GM21825 (cell line): ENCODE measurements around the gene AGBL4.

Experiments used
- ATAC-seq: cut with Tn5 transposase; IDR thresholded peaks from one replicate; pipeline ENCODE4 v1.9.1; 2021; ENCODE audit warnings: mild to moderate bottlenecking, moderate library complexity; ENCODE audit not compliant: unreplicated experiment

AGBL4 gene

DNA sequence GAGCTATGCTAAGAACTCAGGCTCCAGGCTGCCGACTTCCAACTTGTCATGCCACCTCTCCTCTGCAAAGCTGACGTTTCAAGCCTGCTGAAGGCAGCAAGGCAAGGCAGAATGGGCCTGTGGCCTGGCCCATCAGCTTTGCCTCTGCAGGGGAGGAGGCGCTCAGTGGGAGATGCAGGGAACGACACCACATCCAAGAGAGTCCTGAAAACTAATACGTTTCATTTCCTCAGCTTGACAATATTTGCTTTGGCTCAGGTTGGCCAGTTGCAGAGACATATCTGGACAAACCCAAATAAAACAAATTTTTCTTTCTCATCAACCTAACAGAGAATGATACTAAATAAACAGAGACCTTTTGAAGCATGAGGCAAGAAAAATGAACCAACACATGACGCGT is 1282.4 kb downstream of the AGBL4 start:
- no peak for ATAC-seq

DNA sequence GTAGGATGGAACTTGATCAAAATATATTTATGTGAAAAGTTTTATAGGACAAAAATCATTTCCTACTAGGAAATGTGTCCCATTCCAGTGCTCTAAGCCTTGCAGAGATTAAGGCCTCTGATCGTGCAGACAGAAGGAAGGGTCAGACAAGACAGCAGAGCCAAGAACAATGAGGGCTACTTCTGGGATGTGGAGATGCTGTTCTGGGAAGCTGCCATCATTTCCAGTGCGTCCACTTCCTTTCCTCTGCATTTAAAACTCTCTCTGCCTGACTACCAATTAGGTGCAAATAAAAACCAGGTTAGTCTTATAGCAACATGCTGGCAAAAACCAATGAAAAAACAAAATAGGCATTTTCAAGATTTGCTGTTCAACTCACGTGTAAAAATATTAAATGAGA is 1283.1 kb downstream of the AGBL4 start:
- ATAC-seq: no peak

DNA sequence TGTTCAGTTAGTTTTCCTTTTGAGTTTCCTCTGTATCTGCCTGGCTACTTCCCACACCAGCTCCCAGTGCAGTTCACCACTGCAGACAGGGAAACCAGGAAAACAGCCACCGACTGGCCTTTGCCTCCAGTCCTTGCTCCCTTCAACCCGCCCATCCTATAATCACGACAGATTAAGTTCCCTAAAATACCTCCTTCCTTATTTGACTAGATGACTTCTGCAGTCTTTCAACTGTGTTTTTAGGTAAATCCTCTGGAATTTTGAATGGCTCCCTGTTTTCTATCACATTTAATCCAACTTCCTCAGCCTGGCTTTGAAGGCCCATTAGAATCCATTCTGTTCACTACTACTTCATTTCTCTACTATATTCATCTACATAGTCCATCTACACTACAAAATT is 1284.7 kb downstream of the AGBL4 start:
- ATAC-seq: no peak

DNA sequence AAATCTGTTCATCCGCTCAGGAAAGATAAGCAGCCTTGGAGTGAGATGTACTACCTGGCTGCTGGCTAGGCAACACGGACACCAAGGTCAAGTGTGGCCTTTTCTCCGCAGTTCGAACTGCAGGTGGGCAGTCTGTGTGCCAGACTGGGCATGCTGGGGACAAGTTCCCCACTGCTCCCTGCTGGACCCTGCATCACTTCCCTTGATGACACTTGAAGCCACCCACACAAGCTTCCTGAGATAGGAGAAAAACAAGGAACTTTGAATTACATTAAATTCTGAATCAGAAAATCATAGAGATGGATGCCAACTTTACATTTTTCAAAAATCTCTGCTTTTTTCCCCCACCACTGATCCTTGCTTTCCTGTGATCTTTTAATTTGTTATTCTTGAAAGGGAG is 1285.4 kb downstream of the AGBL4 start:
- no peak for ATAC-seq

DNA sequence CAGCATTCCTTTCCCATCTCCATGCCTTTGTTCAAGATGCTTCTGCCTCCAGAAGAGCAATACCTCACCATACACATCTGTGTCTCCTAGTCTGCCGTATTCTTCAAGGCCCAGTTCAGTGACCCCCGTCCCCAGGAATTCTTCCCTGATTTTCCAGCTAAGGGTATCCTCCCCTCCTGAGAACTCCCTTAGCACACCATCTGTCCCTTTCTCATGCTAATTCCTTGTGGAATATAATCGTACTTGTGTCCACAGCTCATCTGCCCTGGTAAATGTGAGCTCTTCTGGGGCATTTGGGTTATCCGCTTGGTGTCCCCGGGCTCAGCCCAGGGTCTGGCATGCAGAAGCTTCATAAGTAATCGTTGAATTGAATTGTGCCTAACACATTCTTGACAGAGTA is 1288.0 kb downstream of the AGBL4 start:
- ATAC-seq: no peak

DNA sequence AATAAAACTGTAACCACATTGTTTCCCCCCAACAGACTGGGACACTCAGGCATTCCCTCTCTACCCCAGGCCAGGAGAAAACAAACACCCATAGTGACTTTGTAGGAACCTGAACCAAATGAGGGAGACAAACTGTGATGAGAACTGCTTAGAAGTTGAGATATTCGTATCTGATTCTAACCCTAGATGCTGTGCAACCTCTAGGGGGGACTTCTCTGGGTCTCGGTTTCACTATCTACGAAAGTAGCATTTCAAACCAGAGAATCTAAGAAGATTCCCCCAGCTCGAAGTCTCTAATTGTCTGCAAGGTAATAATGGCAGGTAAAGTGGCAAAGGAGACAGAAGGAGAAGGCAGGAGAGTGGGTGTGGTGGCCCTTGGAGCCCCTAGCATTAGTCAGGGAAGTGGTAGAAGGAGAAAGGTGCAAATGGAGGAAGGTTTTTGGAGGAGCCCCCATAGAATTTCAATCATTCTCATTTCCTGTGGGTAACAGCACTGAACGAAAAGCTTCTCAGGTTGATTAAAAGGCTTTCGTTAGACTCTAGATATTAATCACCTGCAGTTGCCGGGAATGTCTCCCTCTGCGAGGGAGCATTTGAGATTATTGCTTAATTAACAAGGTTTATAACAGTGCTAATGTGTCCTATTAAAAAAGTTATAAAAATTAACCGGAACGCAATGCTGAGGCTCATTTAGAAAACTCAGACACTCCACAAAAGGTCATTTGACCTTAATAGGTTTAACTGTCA is 1293.4 kb downstream of the AGBL4 start:
- ATAC-seq: no peak

DNA sequence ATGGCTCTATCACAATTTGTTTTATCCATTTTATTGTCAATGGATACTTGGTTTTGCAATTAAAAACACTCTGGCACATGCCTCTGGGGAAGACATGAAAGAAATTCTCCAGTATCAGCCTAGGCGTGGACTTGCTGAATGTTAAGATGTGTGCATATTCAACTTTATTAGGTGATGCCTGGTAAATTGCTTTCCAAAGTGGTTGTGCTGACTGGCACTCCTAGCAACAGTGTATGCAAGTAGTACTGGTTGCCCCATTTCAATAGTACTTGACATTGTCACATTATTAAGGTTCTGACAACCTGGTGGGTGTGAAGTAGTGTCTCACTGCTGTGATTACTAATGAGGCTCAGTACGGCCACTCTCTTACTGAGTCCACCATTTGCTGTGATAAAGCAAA is 1295.2 kb downstream of the AGBL4 start:
- ATAC-seq: no peak

DNA sequence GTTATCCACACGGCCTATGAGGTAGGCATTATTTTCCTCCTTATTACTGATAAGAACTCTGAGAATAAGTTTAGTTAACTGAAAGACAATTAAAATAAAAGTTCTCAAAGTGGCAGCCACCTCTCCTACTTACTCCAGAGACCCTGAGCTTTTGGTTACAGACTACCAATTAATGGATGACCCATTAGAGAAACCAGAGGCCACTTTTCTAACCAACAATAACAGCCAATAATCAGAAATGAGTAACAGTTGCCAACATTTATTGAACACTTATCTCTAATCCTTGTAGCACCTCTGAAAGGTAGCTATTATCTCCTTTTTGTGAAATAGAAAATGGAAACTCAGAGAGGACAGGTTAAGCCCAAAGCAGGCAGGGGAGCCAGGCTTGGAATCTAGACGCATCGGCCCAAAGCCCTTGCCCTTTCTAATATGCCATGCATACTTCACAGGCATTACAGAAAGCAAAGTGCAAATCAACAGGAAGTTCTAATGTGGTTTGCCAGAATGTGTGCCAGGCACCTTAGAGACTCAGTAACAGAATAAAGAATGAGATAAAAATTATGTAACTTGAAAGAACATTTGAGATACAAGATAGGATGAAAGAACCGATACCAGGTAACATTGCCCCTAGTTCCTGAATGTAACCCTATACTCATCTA is 1297.1 kb downstream of the AGBL4 start:
- ATAC-seq: no peak

DNA sequence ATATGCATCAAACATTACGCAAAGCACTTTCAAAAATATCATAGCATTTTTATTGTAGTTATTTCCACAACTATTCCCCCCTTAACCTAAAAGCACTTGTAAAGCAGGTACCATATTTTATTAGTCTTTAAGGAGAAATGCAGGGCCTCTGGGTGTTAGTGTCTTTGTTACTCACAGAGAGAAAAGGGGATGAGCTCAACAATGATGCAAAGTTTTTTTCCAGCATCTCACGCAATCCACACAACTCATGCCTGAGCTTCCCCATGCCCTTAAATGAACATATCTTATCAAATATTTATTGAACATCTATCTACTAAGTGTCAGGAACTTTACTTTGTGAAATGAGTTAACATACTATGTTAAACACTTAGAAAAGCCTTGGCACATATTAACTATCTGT is 1297.6 kb downstream of the AGBL4 start:
- no peak for ATAC-seq

DNA sequence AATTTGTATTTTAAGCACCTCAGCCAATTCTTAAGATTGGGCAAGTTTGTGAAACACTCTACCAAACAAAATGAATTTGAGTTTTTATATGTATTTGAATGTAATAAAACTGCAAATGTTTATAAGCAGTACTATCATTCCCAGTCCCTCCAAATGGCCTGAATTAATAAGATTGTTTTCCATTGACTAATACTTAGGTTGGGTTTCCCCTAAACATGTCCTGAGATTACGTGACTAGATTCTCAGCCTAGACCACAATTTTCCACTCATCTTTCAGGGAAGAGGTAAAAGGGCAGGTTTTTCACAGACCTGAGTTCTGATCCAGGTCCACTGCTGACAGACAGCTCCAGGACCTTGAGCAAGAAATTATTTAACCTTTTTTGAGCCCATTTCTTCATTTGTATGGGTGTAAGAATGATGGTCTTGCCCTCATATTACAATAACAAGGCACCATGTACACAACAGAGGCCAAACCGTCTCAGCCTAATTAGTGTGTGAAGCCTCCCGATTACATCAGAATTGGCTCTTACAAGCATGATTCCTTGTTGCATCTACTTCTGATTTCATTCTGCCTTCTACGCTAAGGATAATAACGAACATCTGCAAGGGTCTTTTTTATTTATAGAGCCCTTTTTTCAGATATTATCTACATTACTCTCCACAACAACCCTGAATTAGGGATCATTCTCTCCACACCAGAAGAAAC is 1298.3 kb downstream of the AGBL4 start:
- no peak for ATAC-seq

DNA sequence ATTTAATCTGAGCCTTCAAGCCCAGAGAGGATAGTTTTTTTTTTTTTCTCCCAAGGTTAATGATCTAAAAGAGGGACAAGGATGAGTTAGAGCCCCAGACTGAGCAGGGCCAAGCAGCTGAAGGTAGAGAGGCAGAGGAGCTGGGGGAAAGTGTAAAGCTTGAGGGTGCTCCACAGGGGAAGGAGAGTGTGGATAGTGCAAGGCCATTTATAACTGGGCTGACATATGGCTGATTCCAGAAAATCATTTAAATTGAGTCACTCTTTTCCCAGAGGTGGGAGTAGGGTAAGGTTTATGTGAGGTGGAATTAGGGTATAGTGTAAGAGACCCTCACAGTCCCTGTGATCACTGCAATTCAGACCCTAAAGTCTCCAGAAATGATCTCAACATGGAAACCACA is 1302.8 kb downstream of the AGBL4 start:
- no peak for ATAC-seq

DNA sequence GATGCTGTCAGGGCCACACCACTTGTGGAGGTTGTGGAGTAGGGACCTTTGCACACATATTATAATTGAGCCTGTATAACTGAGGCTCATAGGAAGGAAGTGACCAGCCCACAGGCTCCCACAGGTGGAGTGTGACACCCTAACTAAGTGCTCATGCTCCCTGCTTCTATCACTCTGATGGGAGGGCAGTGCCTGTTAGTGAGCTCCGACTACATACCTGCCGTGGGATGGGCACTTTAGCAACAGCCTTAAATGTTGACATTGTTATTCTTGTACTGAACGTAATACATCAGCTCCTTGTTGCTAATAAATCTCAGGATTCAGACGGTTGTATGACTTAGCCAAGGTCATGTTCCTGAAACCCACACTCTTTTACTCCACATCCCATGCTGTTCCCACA is 1305.0 kb downstream of the AGBL4 start:
- no peak for ATAC-seq

DNA sequence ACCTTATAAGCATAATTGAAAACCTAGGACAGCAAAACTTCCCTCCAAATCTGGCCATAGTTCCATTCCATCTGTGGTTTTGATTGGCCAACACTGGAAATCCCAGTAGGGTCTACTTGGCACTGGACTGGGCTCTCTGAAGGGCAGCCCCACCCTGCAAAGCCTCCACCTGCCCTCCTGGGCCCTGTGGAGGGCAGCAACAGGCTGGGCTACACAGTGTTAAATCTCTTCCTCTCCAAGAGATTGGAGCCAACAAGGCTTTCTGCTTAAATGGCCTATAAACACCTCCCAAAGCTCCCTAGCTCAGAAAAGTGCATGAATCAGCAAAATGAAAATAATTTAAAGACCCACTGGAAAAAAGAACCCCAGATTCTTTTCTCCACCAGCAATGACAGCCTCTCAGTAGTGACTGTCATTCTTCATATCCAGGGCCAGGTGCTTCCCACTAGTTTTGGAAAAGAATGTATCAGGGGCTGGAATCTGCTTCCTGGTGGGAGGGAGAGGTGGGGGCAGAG is 1305.6 kb downstream of the AGBL4 start:
- ATAC-seq: no peak

DNA sequence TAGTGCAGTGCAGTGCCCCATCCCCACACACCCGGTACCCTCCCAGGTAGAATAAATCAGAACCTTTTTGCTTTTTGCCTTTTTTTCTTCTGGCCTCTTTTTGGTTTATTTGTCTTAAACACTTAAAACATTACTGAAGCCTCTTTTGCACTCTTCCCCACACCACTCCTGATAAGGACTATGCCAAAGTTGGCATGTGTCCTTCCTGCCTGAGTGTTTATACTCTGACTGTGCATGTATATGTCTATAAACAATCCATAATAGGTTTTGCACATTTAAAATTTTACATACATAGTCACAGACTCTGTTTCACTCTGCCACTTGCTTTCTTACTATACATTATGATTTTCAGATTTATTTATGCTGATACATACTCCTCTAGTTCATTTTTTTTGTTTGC is 1306.7 kb downstream of the AGBL4 start:
- no peak for ATAC-seq

DNA sequence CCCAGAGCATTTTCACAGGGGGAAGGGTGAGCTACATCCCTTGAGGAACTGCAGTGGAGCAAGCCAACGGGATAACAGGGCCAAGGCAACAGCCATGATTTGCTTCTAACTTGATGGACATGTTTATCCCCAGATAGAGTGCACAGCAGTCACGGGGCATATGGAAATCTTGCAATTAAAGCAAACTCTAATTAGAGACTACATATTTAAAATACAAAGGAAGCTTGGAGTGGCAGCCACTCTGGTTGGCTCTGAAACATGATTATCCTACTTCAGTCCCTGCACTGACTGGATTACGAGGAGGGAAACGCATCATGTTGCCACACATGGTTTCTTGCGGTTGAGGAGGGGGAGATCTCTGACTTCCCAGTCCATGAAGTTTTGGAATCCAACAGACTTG is 1307.8 kb downstream of the AGBL4 start:
- ATAC-seq: no peak

DNA sequence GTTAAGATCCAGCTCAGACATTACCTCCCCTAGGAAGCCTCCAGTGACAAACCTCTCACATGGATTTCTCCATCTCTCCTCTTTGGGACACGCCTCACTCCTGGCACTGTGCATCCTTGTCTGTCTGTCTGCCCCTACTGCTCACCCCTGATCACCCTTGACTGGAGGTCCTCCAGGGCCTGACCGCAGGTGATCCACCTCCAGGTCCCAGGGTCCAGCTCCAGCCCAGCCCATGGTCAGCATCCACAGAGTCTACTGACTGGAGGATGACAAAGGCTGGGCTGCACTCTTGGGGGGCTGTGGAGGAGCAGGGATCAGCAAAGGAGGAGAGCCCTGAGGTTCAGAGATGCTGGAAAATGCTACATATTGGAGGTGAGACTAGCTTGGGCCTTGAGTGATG is 1312.8 kb downstream of the AGBL4 start:
- no peak for ATAC-seq

DNA sequence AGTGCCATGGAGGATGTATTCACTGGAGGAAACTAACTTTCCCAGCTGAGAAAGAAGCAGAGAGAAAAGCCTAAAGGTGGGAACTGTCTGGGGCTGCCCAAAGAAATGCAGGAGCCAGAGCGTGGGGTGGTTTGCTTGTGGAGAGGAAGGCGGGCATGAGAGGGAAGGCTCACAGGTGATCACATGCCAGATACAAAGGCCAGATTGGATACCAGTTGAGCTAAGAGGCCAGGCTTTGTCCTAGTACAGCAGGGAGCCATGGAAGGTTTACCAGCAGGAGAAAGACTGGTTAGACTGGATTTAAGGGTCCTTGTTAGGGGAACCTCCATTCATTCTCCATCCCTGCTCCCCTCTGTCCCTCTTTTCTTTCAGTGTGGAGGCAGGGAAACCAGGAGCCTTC is 1313.4 kb downstream of the AGBL4 start:
- no peak for ATAC-seq

DNA sequence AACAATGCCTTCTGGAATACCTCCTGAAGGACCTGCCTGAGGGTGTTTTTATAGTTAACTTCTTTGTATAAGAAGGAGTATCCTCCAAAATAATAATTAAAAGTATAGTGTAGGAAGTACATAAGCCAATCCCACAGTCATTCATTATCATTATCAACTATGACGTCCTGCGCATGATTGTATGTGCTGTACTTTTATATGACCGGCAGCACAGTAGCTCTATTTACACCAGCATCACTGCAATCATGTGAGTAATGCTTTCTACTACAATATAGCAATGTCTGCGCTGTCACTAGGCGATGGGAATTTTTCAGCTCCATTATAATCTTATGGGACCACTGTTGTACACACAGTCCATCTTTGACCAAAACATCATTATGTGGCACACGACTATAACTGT is 1319.0 kb downstream of the AGBL4 start:
- no peak for ATAC-seq

DNA sequence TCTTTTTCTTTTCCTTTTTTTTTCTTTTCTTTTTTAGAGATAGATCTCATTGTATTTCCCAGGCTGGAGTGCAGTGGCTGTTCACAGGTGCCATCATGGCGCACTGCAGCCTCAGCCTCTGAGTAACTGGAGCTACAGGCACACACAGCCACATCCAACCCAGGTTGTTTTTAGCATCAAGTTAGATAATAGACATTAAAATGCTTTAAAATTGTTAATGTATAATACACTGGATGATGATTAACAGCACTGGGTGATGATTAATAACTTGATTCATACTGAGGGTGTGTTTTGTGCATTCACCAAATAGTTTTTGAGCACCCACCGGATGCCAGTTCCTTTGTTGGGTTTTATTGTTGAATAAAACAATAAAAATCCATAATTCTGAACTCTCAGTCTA is 1322.3 kb downstream of the AGBL4 start:
- no peak for ATAC-seq

DNA sequence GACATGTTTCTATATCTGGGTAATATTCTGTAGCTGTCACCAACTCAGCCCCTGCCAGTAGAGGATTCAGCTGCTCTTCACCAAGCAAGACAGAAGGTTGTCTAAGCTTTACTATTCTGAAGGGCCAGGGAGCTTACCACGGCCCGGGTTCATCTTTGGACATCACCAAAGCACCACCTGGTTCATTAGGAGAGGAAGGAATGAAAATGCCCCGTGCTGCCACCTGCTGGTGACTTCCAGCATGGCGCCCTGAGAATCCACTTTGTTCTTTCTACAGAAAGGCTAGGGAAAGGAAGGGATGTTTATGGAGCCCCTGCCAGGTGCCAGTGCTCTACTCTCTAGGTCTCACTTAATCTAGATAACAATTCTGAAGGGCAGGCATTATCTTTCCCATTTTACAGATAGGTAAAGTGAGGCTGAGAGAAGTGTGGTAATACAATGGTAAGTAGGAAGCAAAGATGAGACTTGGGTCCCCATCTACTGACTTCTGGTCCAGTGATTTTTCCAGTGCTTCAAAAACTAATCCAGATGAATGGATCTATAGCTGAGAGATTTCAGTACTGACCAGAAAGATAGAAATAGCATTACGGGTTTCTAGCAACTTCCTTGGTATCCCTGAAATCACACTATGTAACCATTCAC is 1326.6 kb downstream of the AGBL4 start:
- no peak for ATAC-seq

DNA sequence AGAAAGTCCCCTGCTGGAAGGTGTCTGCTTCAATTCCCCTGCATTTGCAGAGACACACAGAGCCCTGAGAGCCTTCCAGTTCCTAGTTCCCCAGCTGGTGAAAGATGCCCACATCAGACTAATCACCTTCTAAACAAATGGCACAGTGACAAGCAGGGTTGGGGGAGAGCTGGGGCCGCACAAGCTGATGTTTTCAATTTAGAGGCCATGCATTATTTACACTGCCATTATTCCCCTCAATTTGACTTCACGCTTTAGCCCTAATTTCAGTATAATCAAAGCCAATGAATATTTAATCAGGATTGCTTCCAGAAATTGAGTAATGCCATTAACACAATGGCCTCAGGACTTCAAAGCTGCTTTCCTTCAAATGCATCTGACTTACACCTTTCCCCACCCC is 1328.6 kb downstream of the AGBL4 start:
- no peak for ATAC-seq
